NCI-H82 treated with DMSO at 0.1 percent for 48 hours (cell line): Measurements from ENCODE around the gene ALK.

Experiments
- DNase-seq: peaks from one replicate; lab custom pipeline; 2025; ENCODE audit not compliant: unreplicated experiment; lab: John Stamatoyannopoulos, UW

ALK gene

GRCh38 chr2:29304399-29305060 lies 616.9 kb downstream of the ALK start:
- no peak for DNase-seq

GRCh38 chr2:29296585-29296984 lies 624.8 kb downstream of the ALK start:
- no peak for DNase-seq

- DNase-seq, result no peak
These were observed 625.5 kb downstream of the ALK start for GRCh38 chr2:29295845-29296244.

GRCh38 chr2:29293830-29294438 lies 627.5 kb downstream of the ALK start:
- no peak for DNase-seq

GRCh38 chr2:29290293-29291047 lies 630.9 kb downstream of the ALK start:
- DNase-seq, result no peak

- DNase-seq, result no peak
These were observed 636.7 kb downstream of the ALK start for GRCh38 chr2:29284671-29285070.

- no peak for DNase-seq
These were observed 639.5 kb downstream of the ALK start for GRCh38 chr2:29281916-29282247.

GRCh38 chr2:29281086-29281915 lies 640.1 kb downstream of the ALK start:
- DNase-seq, result no peak

GRCh38 chr2:29278966-29279365 lies 642.4 kb downstream of the ALK start:
- no peak for DNase-seq

- DNase-seq, result no peak
These were observed 645.2 kb downstream of the ALK start for GRCh38 chr2:29276151-29276550.

GRCh38 chr2:29275186-29275585 lies 646.2 kb downstream of the ALK start:
- no peak for DNase-seq

GRCh38 chr2:29273685-29274611 lies 647.4 kb downstream of the ALK start:
- no peak for DNase-seq

- DNase-seq, result no peak
These were observed 648.2 kb downstream of the ALK start for GRCh38 chr2:29273004-29273684.

GRCh38 chr2:29272311-29272710 lies 649.1 kb downstream of the ALK start:
- DNase-seq, result no peak

- DNase-seq, result no peak
These were observed 650.7 kb downstream of the ALK start for GRCh38 chr2:29270701-29271121.

- no peak for DNase-seq
These were observed 651.6 kb downstream of the ALK start for GRCh38 chr2:29269765-29270109.

- DNase-seq, result peak; percentile 29
These were observed 652.2 kb downstream of the ALK start for GRCh38 chr2:29269095-29269764.

- DNase-seq, result no peak
These were observed 653.7 kb downstream of the ALK start for GRCh38 chr2:29267720-29268119.

GRCh38 chr2:29263886-29264285 lies 657.5 kb downstream of the ALK start:
- no peak for DNase-seq
